ENCODE measurements around the gene ZNF366.

ZNF366 gene

DNA sequence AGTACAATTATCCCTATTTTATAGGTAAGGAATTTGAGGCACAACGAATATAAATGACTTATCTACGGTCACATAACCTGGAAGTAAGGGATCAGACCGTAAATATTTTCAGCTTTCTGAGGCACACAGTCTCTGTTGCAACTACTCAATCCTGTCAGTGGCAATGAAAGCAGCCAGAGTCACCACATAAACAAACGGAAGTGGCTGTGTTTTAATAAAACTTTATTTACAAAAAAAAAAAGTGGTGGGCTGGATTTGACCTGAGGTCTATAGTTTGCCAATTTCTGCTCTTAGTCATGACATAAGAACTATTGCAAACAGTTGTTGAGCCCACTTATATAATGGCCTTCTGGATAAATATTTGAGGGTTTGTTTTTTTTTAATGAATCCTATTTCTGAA is 29.6 kb downstream of the ZNF366 start:
- DNase-seq (ENCODE audit: low read depth) = no peak
- H3K4me3 ChIP-seq (replicated peaks; ENCODE audit: low read depth, low read length) = no peak overlapping the region
- TF ChIP-seq, protein P1, sequence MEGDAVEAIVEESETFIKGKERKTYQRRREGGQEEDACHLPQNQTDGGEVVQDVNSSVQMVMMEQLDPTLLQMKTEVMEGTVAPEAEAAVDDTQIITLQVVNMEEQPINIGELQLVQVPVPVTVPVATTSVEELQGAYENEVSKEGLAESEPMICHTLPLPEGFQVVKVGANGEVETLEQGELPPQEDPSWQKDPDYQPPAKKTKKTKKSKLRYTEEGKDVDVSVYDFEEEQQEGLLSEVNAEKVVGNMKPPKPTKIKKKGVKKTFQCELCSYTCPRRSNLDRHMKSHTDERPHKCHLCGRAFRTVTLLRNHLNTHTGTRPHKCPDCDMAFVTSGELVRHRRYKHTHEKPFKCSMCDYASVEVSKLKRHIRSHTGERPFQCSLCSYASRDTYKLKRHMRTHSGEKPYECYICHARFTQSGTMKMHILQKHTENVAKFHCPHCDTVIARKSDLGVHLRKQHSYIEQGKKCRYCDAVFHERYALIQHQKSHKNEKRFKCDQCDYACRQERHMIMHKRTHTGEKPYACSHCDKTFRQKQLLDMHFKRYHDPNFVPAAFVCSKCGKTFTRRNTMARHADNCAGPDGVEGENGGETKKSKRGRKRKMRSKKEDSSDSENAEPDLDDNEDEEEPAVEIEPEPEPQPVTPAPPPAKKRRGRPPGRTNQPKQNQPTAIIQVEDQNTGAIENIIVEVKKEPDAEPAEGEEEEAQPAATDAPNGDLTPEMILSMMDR (IDR thresholded peaks at IDR 0.05; ENCODE audit: low read length, missing control alignments) = no peak

DNA sequence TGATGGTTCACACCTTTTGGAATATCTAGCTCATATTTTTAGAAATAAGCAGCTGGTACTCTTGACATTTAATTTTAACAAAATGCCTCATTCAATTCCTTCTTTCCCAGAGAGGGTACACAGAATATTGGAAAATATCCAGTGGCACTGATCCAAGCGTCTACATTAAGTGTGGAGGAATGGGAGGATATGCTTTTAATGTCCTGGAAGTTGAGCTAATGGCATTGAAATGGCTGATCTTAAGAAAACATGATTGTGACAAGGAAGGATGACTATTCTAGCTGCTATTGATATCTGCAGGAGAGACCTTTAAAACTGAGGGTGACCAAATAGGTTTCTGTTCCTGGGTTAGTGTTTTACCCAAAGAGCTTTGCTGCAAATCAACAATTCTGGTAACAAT is 30.0 kb downstream of the ZNF366 start:
- no peak overlapping the region for H3K4me3 ChIP-seq (replicated peaks; ENCODE audit: low read depth, low read length)
- no peak for DNase-seq (ENCODE audit: low read depth)
- TF ChIP-seq, protein P1 (IDR thresholded peaks at IDR 0.05; ENCODE audit: low read length, missing control alignments) = no peak

DNA sequence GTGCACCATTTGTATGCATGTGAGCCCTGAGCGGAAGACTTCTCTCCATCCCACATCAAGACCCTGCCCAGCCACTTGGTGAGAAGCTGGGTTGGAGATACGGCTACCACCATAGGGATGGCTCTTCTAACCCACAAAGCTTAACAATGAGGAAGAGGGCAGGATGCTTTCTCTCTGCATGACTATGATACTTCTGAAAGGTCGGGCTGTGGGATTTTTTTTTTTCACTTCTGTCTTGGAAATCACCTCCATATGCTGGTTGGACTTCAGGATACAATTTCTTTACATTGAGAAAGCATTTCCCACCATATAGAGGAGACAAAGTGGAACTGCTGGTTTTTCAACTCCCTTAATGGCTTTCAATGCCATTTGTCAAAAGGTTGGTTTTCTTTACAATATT is 30.5 kb downstream of the ZNF366 start:
- DNase-seq (ENCODE audit: low read depth) = no peak
- TF ChIP-seq, protein P1 (IDR thresholded peaks at IDR 0.05; ENCODE audit: low read length, missing control alignments) = no peak
- no peak overlapping the region for H3K4me3 ChIP-seq (replicated peaks; ENCODE audit: low read depth, low read length)

DNA sequence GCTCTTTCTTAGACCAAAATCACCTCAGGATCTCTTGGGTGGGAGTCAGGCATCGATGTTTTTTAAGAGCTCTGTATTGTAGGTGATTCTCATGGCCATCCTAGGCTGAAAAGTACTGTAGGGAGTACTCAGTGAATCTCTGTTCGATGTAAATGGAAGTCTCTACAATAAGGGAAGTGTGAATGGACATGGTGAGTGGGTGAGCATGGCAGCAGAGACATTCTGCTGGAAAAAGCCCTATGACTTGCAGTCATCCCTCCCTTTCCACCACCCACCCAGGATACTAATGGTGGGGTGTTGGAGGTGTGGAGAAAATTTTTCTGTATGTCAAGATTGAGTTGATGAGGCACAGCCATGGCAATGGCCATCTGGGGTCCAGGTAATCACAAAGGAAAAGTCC is 30.9 kb downstream of the ZNF366 start:
- TF ChIP-seq, protein P1 (IDR thresholded peaks at IDR 0.05; ENCODE audit: low read length, missing control alignments) = no peak
- no peak for DNase-seq (ENCODE audit: low read depth)
- no peak overlapping the region for H3K4me3 ChIP-seq (replicated peaks; ENCODE audit: low read depth, low read length)

DNA sequence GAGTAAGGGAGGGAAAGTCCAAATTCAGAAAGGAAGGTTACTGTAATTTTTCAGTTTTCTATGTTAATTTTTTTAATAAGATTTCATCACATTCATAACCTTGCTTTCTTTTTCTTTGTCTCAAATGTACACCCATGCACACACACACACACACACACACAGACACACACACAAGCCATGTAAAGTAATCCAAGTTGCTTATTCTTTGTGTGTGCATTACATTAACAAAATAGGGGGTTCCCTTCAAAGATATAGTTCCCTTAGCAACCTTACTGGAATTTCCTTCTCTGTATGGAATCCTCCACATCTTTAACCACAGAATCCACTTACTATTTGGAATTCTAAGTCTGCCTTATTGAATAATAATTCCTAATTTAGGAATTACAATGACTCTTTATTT is 32.7 kb downstream of the ZNF366 start:
- DNase-seq (ENCODE audit: low read depth) = peak; percentile 61
- TF ChIP-seq, protein P1 (IDR thresholded peaks at IDR 0.05; ENCODE audit: low read length, missing control alignments) = no peak
- no peak overlapping the region for H3K4me3 ChIP-seq (replicated peaks; ENCODE audit: low read depth, low read length)

DNA sequence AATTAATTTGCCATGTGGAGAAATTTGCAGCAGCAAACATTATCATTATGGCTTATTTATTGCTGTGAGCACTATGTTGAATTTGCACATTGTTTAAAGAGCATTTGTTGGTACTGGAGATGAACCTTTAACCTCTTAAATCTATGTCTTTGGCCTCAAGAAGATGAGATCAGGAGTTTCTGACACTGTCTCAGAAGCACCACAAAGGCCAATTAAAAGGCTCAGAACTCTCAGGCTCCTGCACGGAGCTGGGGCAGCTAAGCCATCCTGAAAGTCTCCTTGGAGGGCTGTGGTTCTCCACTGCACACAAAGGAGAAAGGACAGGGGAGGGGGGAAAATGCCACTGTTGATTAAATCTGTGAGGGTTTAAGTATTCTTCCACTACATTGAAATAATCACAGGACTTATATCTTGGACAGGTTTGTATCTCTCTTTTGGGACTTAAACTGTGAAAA is 33.1 kb downstream of the ZNF366 start:
- no peak overlapping the region for H3K4me3 ChIP-seq (replicated peaks; ENCODE audit: low read depth, low read length)
- TF ChIP-seq, protein P1 (IDR thresholded peaks at IDR 0.05; ENCODE audit: low read length, missing control alignments) = no peak
- no peak for DNase-seq (ENCODE audit: low read depth)

DNA sequence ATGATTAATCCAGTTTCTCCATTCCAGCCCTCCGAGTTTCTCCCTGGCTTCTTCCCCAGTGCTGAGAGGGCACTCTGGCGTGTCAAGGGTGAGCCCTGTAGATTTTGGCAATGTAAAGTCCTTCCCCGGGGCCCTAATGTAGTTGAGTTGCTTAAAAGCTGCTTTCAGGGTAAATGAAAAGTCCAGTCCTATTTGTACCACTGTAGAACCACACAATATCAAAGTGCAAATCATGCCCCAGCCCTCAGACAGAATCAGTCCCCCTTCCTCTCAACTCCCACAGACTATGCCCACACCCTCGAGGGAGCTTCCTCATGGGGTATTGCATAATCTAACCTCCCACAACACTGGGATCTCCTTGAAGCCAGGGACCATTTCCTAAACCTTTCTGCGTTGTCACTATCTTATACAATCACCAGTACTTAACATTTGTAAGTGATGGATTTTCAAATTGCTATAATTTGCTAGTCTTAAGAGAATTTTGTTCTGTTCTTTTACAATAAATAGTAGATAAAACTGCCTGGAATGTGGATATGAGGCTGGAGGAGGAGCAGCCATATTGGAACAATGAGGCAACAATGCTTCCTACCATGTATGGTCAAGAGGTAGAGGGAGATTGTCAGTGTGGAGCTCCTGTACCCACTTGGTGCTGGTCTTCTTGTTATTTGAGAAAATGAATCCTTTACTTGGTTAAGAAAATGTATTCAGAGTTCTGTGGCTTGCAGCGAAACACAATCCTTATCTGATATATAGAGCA is 34.4 kb downstream of the ZNF366 start:
- TF ChIP-seq, protein P1 (IDR thresholded peaks at IDR 0.05; ENCODE audit: low read length, missing control alignments) = no peak
- peak; percentile 62 for DNase-seq (ENCODE audit: low read depth)
- H3K4me3 ChIP-seq (replicated peaks; ENCODE audit: low read depth, low read length) = no peak overlapping the region
